DOHH2 (cell line): ENCODE data around the gene CLK3.

Experiments used
- CTCF ChIP-seq: fragments of 200-600 bp; sonication (generic); IDR thresholded peaks from one replicate; pipeline ENCODE4 v1.5.1; 2014; ENCODE audit warnings: antibody characterized with exemption, mild to moderate bottlenecking, low read depth, low read length; ENCODE audit not compliant: poor library complexity, severe bottlenecking
- EZH2phosphoT487 ChIP-seq: fragments of 200-600 bp; sonication (generic); IDR thresholded peaks from 2 replicates; pipeline ENCODE4 v1.6.1; 2017; ENCODE audit warnings: borderline replicate concordance, mild to moderate bottlenecking, antibody characterized with exemption, low read length, moderate library complexity, mixed read lengths

- TF ChIP-seq CTCF (no peak), EZH2phosphoT487 (no peak)
Observed at GRCh38 chr15:74621546-74621920, 5.9 kb downstream of the CLK3 start.
